ENCODE data around the gene SPEN. TPM values are rescaled to one million over a fixed set of nuclear protein-coding genes. Genes with fewer than 3 reads are reported as not detected.
"Not testable (repeated sequence)": the region's sequence is repeated elsewhere in the genome, so short reads cannot be mapped to it uniquely, and the experiment has no call there.

The SPEN gene
- total RNA-seq, 2 donors from 2014 or later, result 27.8 to 38.9 TPM

DNA sequence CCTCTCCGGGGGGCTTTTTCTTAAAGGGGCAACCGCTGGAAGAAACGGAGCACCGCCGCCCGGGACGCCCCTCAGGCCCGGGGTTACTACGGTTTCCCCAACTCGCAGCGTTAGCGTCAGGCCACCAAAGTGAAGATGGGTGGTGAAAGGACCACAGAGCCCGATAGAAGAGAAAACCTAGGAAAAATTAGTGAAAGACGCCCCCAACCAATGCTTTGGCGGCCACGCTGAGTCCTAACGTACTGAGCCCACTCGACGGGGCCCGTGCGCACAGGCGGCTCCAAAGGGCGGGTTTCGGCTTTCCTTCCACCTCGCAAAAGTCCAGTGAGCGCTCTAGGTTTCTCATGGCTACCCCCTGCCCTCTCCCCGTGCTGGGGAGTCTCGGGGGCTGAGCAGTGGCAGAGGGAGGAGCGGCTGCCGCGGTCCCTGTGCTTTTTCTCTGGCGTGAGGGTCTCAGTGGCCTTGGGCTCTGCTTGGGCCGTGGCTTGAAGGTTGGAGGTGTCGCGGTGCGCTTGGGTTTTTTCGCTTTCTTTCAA is 12.2 kb upstream of the SPEN start:
- no peak for DNase-seq
- peak overlapping the region; percentile 26 to 43 for H3K4me3 ChIP-seq
- no peaks in the 10 kb centered on the region for H3K27me3 ChIP-seq
- peak overlapping the region; percentile 99 to 100 (median 100) for H3K27ac ChIP-seq
- WGBS, 2 donors, result 0% methylated on average over 24 to 37 of the region's 37 CpGs
- intact Hi-C loops (cut with DNase I), result no loop called here
- H3K4me1 ChIP-seq, result peaks cover 16% of the 10 kb centered on the region
- TF ChIP-seq, protein P1, sequence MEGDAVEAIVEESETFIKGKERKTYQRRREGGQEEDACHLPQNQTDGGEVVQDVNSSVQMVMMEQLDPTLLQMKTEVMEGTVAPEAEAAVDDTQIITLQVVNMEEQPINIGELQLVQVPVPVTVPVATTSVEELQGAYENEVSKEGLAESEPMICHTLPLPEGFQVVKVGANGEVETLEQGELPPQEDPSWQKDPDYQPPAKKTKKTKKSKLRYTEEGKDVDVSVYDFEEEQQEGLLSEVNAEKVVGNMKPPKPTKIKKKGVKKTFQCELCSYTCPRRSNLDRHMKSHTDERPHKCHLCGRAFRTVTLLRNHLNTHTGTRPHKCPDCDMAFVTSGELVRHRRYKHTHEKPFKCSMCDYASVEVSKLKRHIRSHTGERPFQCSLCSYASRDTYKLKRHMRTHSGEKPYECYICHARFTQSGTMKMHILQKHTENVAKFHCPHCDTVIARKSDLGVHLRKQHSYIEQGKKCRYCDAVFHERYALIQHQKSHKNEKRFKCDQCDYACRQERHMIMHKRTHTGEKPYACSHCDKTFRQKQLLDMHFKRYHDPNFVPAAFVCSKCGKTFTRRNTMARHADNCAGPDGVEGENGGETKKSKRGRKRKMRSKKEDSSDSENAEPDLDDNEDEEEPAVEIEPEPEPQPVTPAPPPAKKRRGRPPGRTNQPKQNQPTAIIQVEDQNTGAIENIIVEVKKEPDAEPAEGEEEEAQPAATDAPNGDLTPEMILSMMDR (IDR thresholded peaks at IDR 0.05), result no peak
- TF ChIP-seq POLR2A (IDR thresholded peaks at IDR 0.05), result no peak
- H3K9me3 ChIP-seq, result no peaks in the 10 kb centered on the region
- H3K36me3 ChIP-seq (replicated peaks in 1 of 2; ENCODE audit: insufficient read depth in 1 of 2, low read depth in 2 of 2), result no peaks in the 10 kb centered on the region
- ATAC-seq, result peak; percentile 13

DNA sequence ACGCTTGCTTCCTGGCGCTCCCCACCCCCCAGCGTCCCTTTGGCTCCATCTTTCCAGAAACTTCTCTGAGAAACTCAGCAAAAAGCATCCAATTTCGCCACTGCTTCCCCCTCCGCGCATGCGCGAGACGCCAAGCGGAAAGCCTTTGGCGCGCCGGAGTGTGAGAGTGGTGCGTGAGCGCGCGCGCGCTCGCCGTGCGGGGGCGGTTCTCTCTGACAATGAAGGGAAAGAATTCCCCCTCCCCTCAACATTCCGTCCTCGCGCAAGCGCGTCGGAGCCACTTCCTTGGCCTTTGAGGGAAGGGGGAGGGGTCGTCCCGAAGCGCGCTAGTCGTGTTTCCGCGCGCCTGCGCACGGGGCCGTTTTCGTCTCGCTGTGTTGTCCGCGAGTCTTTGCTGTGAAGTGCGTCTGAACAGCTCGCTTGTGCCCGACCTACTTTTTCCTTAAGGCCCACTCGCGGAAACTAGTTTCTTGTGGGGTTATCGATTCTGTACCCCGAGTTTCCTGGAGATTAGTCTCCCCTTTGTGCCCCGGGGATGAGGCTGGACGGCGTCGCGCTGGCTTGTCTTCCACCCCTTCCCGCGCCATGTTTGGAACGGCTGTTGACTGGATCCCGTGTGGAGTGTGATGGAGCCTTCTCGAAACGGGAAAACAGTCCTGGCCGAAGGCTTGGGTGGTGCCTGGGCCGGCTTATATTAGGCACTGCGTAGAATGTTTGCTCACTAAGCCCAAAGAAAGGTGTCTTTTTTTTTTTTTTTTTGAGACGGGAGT is 11.6 kb upstream of the SPEN start:
- 1 to 9% methylated on average over 8 to 66 of the region's 66 CpGs for WGBS, 2 donors
- peaks cover 16% of the 10 kb centered on the region for H3K4me1 ChIP-seq
- H3K27ac ChIP-seq, result peak overlapping the region; percentile 99 to 100 (median 100)
- no peaks in the 10 kb centered on the region for H3K9me3 ChIP-seq
- peak; percentile 90 for ATAC-seq
- intact Hi-C loops (cut with DNase I), result no loop called here
- TF ChIP-seq POLR2A (IDR thresholded peaks at IDR 0.05), result peak; percentile 86 to 98 (median 97)
- TF ChIP-seq, protein P1 (IDR thresholded peaks at IDR 0.05), result peak in 1 of 7 experiments; percentile 12
- H3K27me3 ChIP-seq, result no peaks in the 10 kb centered on the region
- DNase-seq, result peak; percentile 100
- no peaks in the 10 kb centered on the region for H3K36me3 ChIP-seq (replicated peaks in 1 of 2; ENCODE audit: insufficient read depth in 1 of 2, low read depth in 2 of 2)
- H3K4me3 ChIP-seq, result peak overlapping the region; percentile 26 to 43

DNA sequence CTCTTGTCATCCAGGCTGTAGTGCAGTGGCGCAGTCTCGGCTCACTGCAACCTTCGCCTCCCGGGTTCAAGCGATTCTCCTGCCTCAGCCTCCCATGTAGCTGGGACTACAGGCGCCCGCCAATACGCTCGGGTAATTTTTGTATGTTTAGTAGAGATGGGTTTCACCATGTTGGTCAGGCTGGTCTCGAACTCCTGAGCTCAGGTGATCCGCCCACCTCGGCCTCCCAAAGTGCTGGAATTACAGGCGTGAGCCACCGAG is 11.1 kb upstream of the SPEN start:
- DNase-seq, result peak in 1 of 4 donors; percentile 22
- intact Hi-C loops (cut with DNase I), result not testable (repeated sequence)

DNA sequence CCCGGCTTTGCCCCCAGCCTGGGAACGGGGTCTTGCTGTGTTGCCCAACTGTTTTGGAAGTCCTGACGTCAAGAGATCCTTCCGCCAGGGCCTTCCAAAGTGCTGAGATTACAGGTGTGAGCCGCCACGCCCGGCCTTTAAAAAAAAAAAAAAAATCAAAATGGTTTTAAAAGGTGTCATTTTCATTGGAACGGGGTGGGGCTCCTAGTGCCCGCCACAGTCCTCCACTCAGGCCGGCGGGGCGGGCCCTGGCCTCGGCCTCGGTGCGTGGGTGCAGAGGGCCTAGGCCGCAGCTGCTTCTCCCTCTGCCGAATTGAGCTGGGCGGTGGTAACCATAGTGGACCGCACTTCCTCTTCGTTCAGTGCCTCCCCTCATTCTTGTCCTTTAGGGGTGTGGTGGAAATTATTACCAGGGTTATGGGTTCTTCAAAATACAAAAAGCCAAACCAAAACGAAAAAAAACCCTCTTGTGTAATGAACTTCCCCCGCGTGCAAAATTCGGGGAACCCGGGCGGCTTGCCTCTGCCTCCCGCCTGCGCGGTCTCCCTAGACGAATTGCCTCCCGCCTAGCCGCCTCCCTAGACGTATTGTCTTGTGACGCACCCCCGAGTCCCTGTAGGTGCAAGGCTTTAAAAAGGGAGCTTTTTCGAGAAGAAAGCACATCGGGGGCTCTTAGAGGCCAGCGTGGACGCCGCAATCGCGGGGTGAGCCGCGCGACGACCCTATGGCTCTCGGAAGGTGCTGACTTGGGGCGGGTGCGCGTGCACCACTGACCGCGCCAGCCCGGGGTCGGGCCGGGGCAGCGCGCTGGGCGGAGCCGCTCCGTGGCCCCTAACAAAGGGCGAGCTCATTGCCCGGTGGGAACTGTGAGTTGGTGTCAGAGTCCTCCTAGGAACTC is 10.5 kb upstream of the SPEN start:
- TF ChIP-seq POLR2A (IDR thresholded peaks at IDR 0.05), result peak in 1 of 3 donors; percentile 29
- TF ChIP-seq, protein P1 (IDR thresholded peaks at IDR 0.05), result no peak
- no peak overlapping the region for H3K4me3 ChIP-seq
- ATAC-seq (no peak), DNase-seq (peak in 2 of 4 donors; percentile 10 to 51)
- intact Hi-C loops (cut with DNase I), result no loop called here
- WGBS, 2 donors, result 59 to 80% methylated on average over 56 to 62 of the region's 62 CpGs
- peak overlapping the region in 3 of 4 donors; percentile 99 to 100 (median 100) for H3K27ac ChIP-seq
- H3K36me3 ChIP-seq (replicated peaks in 1 of 2; ENCODE audit: insufficient read depth in 1 of 2, low read depth in 2 of 2), result no peaks in the 10 kb centered on the region
- H3K4me1 ChIP-seq, result peaks cover 16% of the 10 kb centered on the region
- no peaks in the 10 kb centered on the region for H3K9me3 ChIP-seq
- H3K27me3 ChIP-seq, result no peaks in the 10 kb centered on the region

More for the DNA sequence above, 11.1 kb upstream of the SPEN start:
- H3K27ac ChIP-seq, result peak overlapping the region in 3 of 4 donors; percentile 99 to 100 (median 100)
- 67 to 68% methylated on average over 14 of the region's 14 CpGs for WGBS, 2 donors
- not testable (repeated sequence) for H3K36me3 ChIP-seq (replicated peaks in 1 of 2; ENCODE audit: insufficient read depth in 1 of 2, low read depth in 2 of 2); ATAC-seq; H3K4me3 ChIP-seq; H3K27me3 ChIP-seq; H3K9me3 ChIP-seq
- peaks cover 16% of the 10 kb centered on the region for H3K4me1 ChIP-seq

DNA sequence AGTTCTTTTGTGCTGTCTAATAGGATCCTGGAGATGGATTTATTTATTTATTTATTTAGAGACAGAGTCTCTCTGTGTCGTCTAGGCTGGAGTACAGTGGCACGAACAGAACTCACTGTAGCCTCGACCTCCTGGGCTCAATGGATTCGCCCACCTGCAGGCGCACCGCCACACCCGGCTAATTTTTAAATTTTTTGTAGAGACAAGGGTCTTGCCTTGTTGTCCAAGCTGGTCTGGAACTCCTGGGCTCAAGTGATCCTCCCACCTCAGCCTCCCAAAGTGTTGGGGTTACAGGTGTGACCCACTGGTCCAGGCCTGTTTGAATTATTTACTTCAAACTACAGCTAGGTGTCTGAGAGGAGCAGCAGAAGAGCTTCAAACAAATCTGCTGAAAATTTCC is 9.6 kb upstream of the SPEN start:
- WGBS, 2 donors, result 88 to 93% methylated on average over 7 of the region's 7 CpGs
- intact Hi-C loops (cut with DNase I), result no loop called here
- DNase-seq, result no peak
- Histone ChIP-seq H3K4me3 (no peak overlapping the region), H3K27ac (peak overlapping the region in 1 of 4 donors; percentile 100), H3K36me3 (replicated peaks in 1 of 2; ENCODE audit: insufficient read depth in 1 of 2, low read depth in 2 of 2) (no peaks in the 10 kb centered on the region), H3K4me1 (peaks cover 15% of the 10 kb centered on the region), H3K27me3 (no peaks in the 10 kb centered on the region), H3K9me3 (no peaks in the 10 kb centered on the region)
- TF ChIP-seq, protein P1 (IDR thresholded peaks at IDR 0.05), result no peak
- TF ChIP-seq POLR2A (IDR thresholded peaks at IDR 0.05), result no peak
- no peak for ATAC-seq
